ENCODE measurements around the gene INPP5E.

DNA sequence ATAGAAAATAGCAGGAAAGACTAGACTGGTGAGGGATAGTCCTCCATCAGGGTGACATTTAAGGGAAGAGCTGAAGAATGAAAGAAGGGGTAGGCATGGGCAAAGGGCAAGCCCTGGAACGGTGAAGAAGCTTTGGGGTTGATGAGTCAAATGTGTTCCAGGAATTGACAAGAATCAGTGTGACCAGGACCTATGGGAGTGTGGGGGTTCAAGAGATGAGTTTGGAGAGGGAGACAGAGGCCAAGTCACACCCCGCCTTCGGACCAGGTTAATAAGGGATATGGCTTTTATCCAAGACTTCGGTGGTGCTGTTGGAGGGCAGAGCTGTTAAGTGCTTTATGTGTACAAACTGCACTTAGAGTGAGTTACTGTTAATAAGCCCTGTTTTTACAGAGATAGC is 28.3 kb downstream of the INPP5E start:
- TF ChIP-seq, protein P1, sequence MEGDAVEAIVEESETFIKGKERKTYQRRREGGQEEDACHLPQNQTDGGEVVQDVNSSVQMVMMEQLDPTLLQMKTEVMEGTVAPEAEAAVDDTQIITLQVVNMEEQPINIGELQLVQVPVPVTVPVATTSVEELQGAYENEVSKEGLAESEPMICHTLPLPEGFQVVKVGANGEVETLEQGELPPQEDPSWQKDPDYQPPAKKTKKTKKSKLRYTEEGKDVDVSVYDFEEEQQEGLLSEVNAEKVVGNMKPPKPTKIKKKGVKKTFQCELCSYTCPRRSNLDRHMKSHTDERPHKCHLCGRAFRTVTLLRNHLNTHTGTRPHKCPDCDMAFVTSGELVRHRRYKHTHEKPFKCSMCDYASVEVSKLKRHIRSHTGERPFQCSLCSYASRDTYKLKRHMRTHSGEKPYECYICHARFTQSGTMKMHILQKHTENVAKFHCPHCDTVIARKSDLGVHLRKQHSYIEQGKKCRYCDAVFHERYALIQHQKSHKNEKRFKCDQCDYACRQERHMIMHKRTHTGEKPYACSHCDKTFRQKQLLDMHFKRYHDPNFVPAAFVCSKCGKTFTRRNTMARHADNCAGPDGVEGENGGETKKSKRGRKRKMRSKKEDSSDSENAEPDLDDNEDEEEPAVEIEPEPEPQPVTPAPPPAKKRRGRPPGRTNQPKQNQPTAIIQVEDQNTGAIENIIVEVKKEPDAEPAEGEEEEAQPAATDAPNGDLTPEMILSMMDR (conservative IDR thresholded peaks at IDR 0.05 in 1 of 2, IDR thresholded peaks at IDR 0.05 in 1 of 2; ENCODE audit: low read depth in 1 of 2, low read length in 2 of 2): no peak
- no peak for TF ChIP-seq EZH2 (IDR thresholded peaks at IDR 0.05; ENCODE audit: low read length, missing control alignments)
